BJ (cell line): Measurements from ENCODE around the gene DEK. TPM values are rescaled to one million over a fixed set of nuclear protein-coding genes. Genes with fewer than 3 reads are reported as not detected.

Experiments
- CTCF ChIA-PET: fragments of 350-600 bp; formaldehyde crosslinking; extraction: SDS; loops from one replicate; lab custom pipeline; 2021; ENCODE audit warnings: antibody characterized with exemption, inconsistent platforms; lab: Yijun Ruan, JAX
- POLR2A ChIA-PET: fragments of 300-600 bp; sonication (Branson Sonifier 250); formaldehyde crosslinking; extraction: SDS; loops from one replicate; lab custom pipeline; 2021; ENCODE audit warnings: antibody characterized with exemption; lab: Charles Lee
- DNase-seq: peaks from one replicate; pipeline ENCODE4 v3.0.0-alpha.2; 2011; ENCODE audit warnings: low read depth
- H3K27me3 ChIP-seq: 2 replicates; pipeline ENCODE4 v1.6.0; 2011; ENCODE audit warnings: low read length; ENCODE audit not compliant: control insufficient read depth, insufficient read depth
- H3K36me3 ChIP-seq: 2 replicates; pipeline ENCODE4 v1.5.1; 2011; ENCODE audit warnings: low read length; ENCODE audit not compliant: control insufficient read depth, insufficient read depth
- H3K4me3 ChIP-seq: 2 replicates; pipeline ENCODE4 v1.5.1; 2011; ENCODE audit warnings: low read depth, mild to moderate bottlenecking, control low read depth, low read length
- polyA plus RNA-seq: library from polyadenylated mRNA; depleted of rRNA; stranded (reverse); fragments of >200 nt; gene quantifications from 2 replicates; pipeline ENCODE4 v1.2.3, GENCODE V29; 2011
- TF ChIP-seq, protein P1 (sequence below): IDR thresholded peaks from 2 replicates; pipeline ENCODE4 v1.5.1; 2011; ENCODE audit warnings: low read depth, mild to moderate bottlenecking, control low read depth, inconsistent platforms, low read length, moderate library complexity; ENCODE audit not compliant: insufficient read depth

Gene DEK
- polyA plus RNA-seq, 1 experiment: 29.2 TPM

DNA sequence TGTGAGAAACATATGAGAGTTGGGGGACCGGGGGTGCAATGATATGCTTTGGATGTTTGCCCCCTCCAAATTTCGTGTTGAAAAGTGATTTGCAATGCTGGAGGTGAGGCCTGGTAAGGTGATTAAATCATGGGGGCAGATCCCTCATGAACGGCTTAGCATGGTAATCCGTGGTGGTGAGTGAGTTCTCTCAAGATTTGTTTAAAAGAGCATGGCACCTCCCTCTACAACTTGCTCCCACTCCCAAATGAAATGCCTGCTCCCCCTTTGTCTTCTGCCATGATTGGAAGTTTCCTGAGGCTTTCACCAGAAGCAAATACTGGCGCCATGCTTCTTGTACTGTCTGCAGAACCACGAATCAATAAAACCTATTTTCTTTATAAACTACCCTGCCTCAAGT, 2.5 kb downstream of the DEK start:
- H3K4me3 ChIP-seq: no peak overlapping the region
- TF ChIP-seq, protein P1, sequence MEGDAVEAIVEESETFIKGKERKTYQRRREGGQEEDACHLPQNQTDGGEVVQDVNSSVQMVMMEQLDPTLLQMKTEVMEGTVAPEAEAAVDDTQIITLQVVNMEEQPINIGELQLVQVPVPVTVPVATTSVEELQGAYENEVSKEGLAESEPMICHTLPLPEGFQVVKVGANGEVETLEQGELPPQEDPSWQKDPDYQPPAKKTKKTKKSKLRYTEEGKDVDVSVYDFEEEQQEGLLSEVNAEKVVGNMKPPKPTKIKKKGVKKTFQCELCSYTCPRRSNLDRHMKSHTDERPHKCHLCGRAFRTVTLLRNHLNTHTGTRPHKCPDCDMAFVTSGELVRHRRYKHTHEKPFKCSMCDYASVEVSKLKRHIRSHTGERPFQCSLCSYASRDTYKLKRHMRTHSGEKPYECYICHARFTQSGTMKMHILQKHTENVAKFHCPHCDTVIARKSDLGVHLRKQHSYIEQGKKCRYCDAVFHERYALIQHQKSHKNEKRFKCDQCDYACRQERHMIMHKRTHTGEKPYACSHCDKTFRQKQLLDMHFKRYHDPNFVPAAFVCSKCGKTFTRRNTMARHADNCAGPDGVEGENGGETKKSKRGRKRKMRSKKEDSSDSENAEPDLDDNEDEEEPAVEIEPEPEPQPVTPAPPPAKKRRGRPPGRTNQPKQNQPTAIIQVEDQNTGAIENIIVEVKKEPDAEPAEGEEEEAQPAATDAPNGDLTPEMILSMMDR: no peak
- no peaks in the 10 kb centered on the region for H3K27me3 ChIP-seq
- no peak for DNase-seq
- POLR2A ChIA-PET: no interaction called here
- no peaks in the 10 kb centered on the region for H3K36me3 ChIP-seq
- CTCF ChIA-PET: no interaction called here

DNA sequence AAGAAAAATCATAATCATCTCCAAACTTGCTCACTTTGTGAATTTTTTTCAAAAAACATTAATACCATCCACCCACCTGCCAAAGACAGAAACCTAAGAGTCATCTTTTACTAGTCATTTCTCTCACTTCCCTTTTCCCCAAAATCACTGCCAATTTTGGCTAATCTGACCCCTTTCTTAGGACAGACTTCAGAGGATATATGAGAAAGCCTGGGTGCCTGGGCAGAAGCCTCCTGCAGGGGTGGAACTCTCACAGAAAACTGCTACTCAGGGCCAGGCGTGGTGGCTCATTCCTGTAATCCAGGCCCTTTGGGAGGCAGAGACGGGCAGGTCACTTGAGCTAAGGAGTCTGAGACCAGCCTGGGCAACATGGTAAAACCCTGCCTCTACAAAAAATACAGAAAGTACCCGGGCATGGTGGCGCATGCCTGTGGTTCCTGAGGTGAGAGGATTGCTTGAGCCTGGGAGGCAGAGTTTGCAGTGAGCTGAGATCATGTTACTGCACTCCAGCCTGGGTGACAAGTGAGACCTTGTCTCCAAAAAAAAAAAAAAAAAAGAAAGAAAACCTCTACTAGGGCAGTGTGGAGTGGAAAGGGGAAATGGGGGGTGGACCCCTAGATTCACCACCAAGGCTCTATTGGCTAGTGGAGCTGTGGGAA, 3.8 kb downstream of the DEK start:
- ChIA-PET POLR2A (interaction anchor here (1.0 kb wide), 1 partner anchor 48 kb away, joined by 29 read pairs; no protein-coding TSS in a partner anchor), CTCF (interaction anchor here (0.6 kb wide), 1 partner anchor 8 kb away, joined by 3 read pairs; no protein-coding TSS in a partner anchor)
- no peak for DNase-seq
- TF ChIP-seq, protein P1: 0 out of 2 replicates have a peak, but pooled peaks have one; percentile 8
- H3K27me3 ChIP-seq: no peaks in the 10 kb centered on the region
- H3K4me3 ChIP-seq: no peak overlapping the region
- no peaks in the 10 kb centered on the region for H3K36me3 ChIP-seq

DNA sequence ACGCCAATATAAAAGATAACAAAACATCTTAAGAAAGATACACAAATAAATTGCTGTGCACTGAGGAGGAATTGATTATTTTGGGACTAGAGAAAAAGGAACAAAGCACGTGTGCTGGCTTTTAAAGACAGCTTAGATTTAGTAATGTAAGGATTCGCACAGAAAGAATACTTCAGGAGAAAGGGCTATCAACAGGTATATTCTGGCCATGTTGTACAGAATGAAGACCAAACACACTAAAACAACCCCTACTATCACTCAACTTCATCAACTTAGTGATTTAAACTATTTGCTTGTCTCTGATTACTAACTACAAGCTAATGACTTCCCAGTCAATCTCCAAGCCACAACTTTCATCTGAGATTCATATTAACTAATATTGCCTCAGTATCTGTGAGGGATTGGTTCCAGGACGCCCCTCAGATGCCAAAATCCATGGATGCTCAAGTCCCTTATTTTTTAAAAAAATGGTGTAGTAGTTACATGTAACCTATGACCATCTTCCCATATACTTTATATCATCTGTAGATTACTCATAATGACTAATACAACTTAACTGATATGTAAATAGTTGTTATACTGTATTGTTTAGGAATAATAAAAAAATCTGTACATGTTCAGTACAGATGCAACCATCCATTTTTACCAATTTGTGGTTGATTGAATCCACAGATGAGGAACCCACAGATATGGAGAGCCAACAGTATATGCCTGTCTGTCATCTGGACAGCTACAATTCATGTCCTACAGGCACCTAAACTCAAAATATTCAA, 4.5 kb downstream of the DEK start:
- Histone ChIP-seq H3K4me3 (no peak overlapping the region), H3K36me3 (0 out of 2 replicates have a peak, but pooled peaks cover under 1% of the 10 kb centered on the region), H3K27me3 (no peaks in the 10 kb centered on the region)
- POLR2A ChIA-PET: interaction anchor here (1.0 kb wide), 1 partner anchor 48 kb away, joined by 29 read pairs; no protein-coding TSS in a partner anchor
- TF ChIP-seq, protein P1: no peak
- CTCF ChIA-PET: interaction anchor here (0.9 kb wide), 1 partner anchor 246 kb away, joined by 3 read pairs; no protein-coding TSS in a partner anchor
- no peak for DNase-seq

DNA sequence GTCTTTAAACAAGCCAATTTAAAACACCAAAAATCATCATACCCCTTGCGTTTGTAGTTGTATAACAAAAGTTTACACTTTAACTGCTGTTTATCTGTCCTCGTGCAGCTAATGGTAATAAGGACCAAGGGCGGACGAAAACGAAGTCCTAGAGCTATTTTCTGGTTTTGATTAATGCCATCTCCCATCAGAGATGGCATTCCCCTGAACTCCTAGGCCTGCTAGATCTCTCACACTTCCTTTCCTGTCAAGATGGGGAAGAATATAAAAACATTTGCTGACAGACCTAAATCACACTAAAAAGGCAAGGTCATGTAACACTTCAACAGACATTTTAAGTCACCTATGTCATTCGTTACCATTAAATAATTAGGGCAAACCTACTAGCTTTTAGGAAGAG, 9.5 kb downstream of the DEK start:
- Histone ChIP-seq H3K4me3 (no peak overlapping the region), H3K36me3 (0 out of 2 replicates have a peak, but pooled peaks cover 2% of the 10 kb centered on the region), H3K27me3 (no peaks in the 10 kb centered on the region)
- no peak for DNase-seq
- ChIA-PET POLR2A (no interaction called here), CTCF (no interaction called here)
- TF ChIP-seq, protein P1: no peak

DNA sequence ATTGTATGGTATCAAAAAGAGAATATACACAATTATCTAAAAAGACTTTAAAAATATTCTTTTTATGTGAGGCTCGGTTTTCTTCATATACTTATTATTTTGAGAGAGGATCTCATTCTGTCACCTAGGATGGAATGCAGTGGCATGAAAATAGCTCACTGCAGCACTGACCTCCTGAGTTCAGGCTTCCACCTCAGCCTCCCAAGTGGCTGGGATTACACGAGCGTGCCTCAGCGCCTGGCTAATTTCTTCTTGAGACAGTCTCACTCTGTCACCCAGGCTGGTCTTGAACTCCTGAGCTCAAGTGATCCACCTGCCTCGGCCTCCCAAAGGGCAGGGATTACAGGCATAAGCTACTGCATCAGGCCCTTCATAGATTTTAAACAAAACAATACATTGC, 10.7 kb downstream of the DEK start:
- TF ChIP-seq, protein P1: no peak
- Histone ChIP-seq H3K27me3 (no peaks in the 10 kb centered on the region), H3K36me3 (0 out of 2 replicates have a peak, but pooled peaks cover 2% of the 10 kb centered on the region), H3K4me3 (no peak overlapping the region)
- ChIA-PET POLR2A (no interaction called here), CTCF (interaction anchor here (0.7 kb wide), 1 partner anchor 121 kb away, joined by 3 read pairs; no protein-coding TSS in a partner anchor)
- DNase-seq: no peak
